ENCODE results near the gene ESYT1.

ESYT1 gene

GRCh38 chr12:56127888-56128669, at the start of gene ESYT1:
TSS of gene ESYT1 (plus strand) at chr12:56128267. CDS start at chr12:56128320, 53 bp downstream.
- peak; percentile 100 for DNase-seq (ENCODE audit: low read depth)

GRCh38 chr12:56078427-56078826, 49.6 kb upstream of the ESYT1 start:
- no peak for DNase-seq (ENCODE audit: low read depth)

GRCh38 chr12:56078931-56079722, 48.9 kb upstream of the ESYT1 start:
- peak; percentile 90 for DNase-seq (ENCODE audit: low read depth)

- peak; percentile 91 for DNase-seq (ENCODE audit: low read depth)
Measured at GRCh38 chr12:56079723-56080555, 48.1 kb upstream of the ESYT1 start, which contains the start of gene ERBB3. TSS of gene ERBB3 (plus strand) at chr12:56080165. CDS start at chr12:56080301, 136 bp downstream.

- no peak for DNase-seq (ENCODE audit: low read depth)
Measured at GRCh38 chr12:56080556-56081138, 47.4 kb upstream of the ESYT1 start.

- DNase-seq (ENCODE audit: low read depth) = no peak
Measured at GRCh38 chr12:56081393-56082347, 46.4 kb upstream of the ESYT1 start.

GRCh38 chr12:56082382-56082781, 45.7 kb upstream of the ESYT1 start:
- no peak for DNase-seq (ENCODE audit: low read depth)

GRCh38 chr12:56082967-56083366, 45.1 kb upstream of the ESYT1 start:
- DNase-seq (ENCODE audit: low read depth) = no peak

- DNase-seq (ENCODE audit: low read depth) = peak; percentile 54
Measured at GRCh38 chr12:56084958-56085543, 43.0 kb upstream of the ESYT1 start.

- no peak for DNase-seq (ENCODE audit: low read depth)
Measured at GRCh38 chr12:56086096-56086495, 42.0 kb upstream of the ESYT1 start.

GRCh38 chr12:56086608-56087007, 41.5 kb upstream of the ESYT1 start:
- no peak for DNase-seq (ENCODE audit: low read depth)

GRCh38 chr12:56087220-56087619, 40.8 kb upstream of the ESYT1 start:
- DNase-seq (ENCODE audit: low read depth) = no peak

GRCh38 chr12:56097738-56098137, 30.3 kb upstream of the ESYT1 start:
- DNase-seq (ENCODE audit: low read depth) = no peak

GRCh38 chr12:56098592-56098991, 29.5 kb upstream of the ESYT1 start:
- DNase-seq (ENCODE audit: low read depth) = no peak

- DNase-seq (ENCODE audit: low read depth) = no peak
Measured at GRCh38 chr12:56099787-56100186, 28.3 kb upstream of the ESYT1 start.

GRCh38 chr12:56101045-56101444, 27.0 kb upstream of the ESYT1 start:
- no peak for DNase-seq (ENCODE audit: low read depth)

GRCh38 chr12:56102683-56103065, 25.4 kb upstream of the ESYT1 start:
- DNase-seq (ENCODE audit: low read depth) = no peak

- no peak for DNase-seq (ENCODE audit: low read depth)
Measured at GRCh38 chr12:56103066-56103711, 24.9 kb upstream of the ESYT1 start.

- DNase-seq (ENCODE audit: low read depth) = no peak
Measured at GRCh38 chr12:56103823-56104108, 24.3 kb upstream of the ESYT1 start.

Data from ELR (cell line).